ENCODE data around the gene EFHC2.
A peak's percentile ranks its signal among the peaks of the same experiment; 100 is the strongest.

Gene EFHC2, protein sequence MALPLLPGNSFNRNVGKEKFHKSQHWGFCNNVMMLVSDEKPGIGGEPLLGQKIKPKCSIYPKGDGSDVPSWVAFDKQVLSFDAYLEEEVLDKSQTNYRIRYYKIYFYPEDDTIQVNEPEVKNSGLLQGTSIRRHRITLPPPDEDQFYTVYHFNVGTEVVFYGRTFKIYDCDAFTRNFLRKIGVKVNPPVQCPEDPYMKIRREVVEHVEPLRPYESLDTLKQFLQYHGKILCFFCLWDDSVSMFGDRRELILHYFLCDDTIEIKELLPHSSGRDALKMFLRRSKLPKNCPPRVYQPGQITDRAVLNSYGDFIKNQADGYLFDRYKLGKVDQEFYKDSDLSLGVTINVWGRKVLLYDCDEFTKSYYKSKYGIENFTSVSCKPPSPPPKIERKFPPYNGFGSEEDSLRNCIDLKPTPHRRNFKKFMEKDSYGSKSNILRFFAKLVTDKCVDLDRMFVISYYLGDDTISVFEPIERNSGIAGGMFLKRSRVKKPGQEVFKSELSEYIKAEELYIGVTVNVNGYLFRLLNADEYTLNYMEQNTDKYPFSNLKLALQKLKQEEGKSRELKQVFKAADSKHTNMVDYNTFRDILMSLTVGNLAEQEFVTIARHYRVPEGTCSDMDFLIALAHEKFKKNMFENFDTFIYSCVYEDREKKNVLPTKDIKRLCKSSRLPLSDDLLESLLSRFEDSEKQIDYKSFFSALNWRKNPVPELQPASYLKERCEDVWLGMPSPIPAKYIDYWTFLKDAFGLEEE

GRCh38 chrX:44343412-44344141, at the start of gene EFHC2:
Gene EFHC2, minus strand, starts transcription at chrX:44343672. Its CDS starts 84 bp downstream, at chrX:44343588.
- DNase-seq, result no peak

- DNase-seq, result no peak
Observed at GRCh38 chrX:44392767-44393166, 49.3 kb upstream of the EFHC2 start.

GRCh38 chrX:44384688-44385338, 41.3 kb upstream of the EFHC2 start:
- no peak for DNase-seq

DNA sequence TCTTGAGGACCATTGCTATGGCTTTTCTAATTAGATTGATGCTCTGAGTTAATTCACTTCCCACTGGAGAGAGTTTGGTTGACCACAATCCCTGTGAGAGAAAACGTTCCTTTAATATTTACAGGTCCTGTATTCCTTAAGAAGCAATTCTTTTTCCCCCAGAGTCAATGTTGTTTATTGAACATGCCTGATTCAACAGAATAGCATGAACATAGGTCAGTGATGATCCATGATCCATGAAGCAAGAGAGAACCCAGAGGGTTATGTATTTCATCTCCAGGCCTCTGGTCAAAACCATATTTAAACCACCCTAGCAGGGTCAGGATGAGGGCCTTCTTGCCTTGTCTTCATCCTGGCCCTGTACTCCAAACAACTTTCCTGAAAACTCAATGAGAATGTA, 39.4 kb upstream of the EFHC2 start:
- DNase-seq, result no peak

- no peak for DNase-seq
Observed at GRCh38 chrX:44352758-44353157, 9.3 kb upstream of the EFHC2 start.

- no peak for DNase-seq
Observed at GRCh38 chrX:44349561-44349960, 6.1 kb upstream of the EFHC2 start.

DNA sequence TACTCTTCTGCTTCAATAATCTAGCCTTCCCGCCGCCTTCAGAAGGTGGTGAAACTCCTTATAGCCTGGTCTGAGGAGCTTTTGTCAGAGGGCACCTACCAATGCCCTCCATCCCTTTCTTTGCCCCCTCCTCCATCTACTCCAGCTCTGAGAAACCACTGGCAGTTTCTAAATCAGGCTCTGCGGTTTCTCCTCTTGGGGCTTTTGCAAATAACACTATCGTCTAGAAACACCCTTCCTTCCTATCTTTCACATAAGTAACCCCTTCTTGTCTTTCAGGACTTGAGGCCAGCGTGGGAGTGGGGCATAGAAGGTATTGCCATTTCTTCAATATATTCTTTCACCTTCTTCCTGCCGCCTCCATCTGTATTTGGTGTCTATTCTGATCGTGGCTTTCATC, 1.2 kb upstream of the EFHC2 start:
- DNase-seq, result no peak

DNA sequence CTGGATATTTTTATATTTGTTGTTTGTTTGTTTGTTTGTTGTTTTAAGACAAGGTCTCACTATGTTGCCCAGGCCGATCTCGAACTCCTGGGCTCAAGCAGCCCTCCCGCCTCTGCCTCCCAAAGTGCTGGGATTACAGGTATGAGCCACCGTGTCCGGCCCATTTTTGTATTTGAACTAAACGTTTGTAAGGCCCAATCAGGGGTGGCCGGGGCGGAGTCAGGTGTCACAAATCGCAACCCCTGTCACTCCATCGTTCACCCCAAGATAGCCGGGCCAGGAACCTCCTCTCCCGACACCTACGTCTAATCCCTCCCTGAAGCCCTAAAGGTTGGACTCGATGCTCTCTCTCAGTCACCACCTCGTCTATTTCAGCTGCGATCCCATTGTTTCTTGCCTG, 722 bp upstream of the EFHC2 start:
- DNase-seq, result no peak

DNA sequence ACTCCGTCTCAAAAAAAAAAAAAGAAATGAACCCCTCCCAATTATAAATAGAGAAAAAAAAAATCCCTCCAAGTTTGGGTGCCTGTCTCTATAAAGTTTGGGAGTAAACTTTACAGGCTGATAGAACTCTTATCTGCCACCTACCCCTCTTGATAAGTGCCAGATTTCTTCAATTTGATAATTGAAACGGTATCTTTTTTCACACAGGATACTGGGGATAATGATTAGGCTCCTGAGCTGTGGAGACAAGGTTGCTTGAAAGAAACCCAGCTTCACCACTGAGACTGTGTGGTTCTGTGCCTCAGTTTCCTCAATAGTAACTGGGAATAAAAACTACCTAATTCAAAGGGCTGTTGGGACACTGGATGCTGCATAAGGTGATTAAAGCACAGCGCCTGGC, 606 bp downstream of the EFHC2 start:
- DNase-seq, result no peak

- DNase-seq, result no peak
Observed at GRCh38 chrX:44338361-44338760, 5.1 kb downstream of the EFHC2 start.

DNA sequence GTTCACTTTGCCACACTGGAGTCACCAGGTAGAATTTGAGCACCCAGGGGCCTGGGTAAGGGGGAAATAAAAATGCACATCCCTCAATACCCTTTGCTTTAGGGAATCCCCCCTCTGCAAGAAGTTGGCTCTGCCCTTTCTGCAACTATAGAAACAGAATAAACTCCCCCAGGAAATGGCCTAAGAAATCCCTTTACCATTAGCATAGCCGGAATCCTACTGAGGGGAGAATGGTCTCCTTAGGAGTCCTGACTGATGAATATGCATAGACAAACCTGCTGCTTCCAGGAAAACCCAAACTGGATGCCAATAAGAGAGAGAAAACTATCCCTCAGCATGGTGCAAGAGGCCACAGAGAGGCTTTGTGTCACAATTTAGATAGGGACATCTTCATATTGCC, 11.0 kb downstream of the EFHC2 start:
- DNase-seq, result no peak

DNA sequence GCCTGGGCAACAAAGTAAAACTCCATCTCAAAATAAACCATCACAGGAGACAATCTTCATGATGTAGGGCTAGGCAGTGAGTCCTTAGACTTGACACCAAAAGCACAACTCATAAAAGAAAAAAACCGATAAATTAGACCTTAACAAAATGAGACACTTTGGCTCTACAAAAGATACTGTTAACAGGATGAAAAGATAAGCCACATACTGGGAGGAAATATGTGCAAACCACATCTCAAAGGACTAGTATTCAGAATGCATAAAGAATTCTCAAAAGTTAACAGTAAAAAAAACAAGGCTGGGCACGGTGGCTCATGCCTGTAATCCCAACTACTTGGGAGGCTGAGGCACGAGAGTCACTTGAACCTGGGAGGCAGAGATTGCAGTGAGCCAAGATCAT, 13.2 kb downstream of the EFHC2 start:
- DNase-seq, result no peak

DNA sequence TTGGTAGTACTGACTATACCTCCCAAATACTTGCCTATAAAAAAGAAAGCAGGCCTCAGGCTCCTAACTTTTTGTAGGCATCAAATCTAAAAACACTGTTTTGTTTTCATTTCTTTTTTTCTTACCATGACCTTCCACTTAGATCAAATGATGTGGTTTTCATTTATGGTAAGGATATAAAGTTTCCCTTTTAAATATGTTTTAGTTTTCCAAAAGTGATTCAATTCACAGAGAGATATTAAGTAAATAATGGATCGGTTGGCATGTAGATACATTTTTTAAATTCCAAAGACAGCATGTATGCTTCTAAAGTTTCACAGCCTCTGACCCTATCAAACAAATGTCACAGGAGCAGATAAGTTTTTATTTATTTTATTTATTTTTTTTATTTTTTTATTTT, 23.9 kb downstream of the EFHC2 start:
- no peak for DNase-seq

- no peak for DNase-seq
Observed at GRCh38 chrX:44317181-44317580, 26.3 kb downstream of the EFHC2 start.

GRCh38 chrX:44314808-44315207, 28.7 kb downstream of the EFHC2 start:
- DNase-seq, result no peak

DNA sequence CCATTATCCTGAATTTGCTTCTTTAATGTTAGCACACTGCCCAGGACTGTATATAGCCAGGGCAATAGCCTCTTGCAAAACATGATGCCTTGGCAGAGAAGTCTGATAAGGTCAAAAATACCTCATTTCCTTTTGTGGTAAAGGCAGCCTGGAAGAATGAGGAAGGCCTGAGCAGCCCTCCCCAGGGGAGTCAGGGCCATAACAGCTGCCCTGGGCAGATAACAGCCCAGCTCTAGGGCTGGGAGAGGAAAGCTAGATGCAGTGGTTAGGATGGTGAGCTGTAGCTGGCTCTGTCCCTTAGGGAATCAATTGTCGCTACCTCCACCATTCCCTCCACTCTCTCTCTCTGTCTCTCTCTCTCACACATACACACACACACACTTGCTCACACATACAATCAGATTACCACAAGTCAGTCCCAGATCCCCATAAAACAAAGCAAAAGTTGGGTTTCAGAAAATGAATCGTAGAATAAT, 29.2 kb downstream of the EFHC2 start:
- DNase-seq, result no peak

DNA sequence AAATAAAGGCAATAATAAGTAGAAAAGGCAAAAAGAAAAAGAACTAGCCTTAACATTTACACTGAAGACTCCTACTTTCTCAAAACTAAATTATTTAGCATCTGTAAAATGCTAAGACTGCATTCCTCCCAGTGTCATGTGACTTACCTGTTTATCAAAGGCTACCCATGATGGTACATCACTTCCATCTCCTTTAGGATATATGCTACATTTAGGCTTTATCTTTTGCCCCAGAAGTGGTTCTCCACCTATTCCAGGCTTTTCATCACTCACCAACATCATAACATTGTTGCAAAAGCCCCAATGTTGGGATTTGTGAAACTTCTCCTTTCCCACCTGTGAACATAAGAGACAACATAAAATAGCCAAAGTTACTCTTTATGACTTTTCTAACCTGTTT, 31.1 kb downstream of the EFHC2 start:
- DNase-seq, result no peak

GRCh38 chrX:44310227-44310626, 33.2 kb downstream of the EFHC2 start:
- no peak for DNase-seq

- no peak for DNase-seq
Observed at GRCh38 chrX:44308869-44309268, 34.6 kb downstream of the EFHC2 start.

- peak; percentile 56 for DNase-seq
Observed at GRCh38 chrX:44306356-44306755, 37.1 kb downstream of the EFHC2 start.

DNA sequence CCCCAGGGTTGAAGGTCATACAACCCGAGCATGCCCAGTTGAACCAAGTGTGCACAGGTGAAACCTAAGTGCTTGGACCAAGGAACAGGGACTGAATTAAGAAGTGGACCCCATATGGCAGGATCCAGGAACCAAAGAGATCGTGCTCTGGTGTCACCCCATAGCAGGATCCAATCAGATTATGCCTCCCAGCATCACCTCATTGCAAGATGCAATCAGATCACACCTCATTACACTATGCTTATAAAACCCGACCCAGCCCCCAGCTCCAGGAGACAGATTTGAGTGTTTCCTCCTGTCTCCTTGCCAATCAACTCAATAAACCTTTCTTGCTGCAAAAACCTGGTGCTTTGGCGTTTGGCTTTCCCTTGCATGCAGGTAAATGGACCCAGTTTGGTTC, 37.6 kb downstream of the EFHC2 start:
- DNase-seq, result peak; percentile 48

GRCh38 chrX:44303119-44303518, 40.4 kb downstream of the EFHC2 start:
- no peak for DNase-seq

GRCh38 chrX:44299177-44299576, 44.3 kb downstream of the EFHC2 start:
- no peak for DNase-seq

All from NCI-H1436 treated with DMSO at 0.1 percent for 48 hours (cell line).